Activated T-cell treated with anti-CD3 and anti-CD28 coated beads, Interleukin-2, amount 50 U/mL, for 24 hours (primary cell): ENCODE measurements around the gene MACF1.

ENCODE experiments used
- DNase-seq: peaks from one replicate; pipeline ENCODE4 v3.0.0-alpha.2; 2020
- H3K27ac Mint-ChIP-seq: 2 replicates; pipeline ENCODE4 v1.8.0; 2020; ENCODE audit warnings: mild to moderate bottlenecking, mixed read lengths
- H3K27me3 Mint-ChIP-seq: 2 replicates; pipeline ENCODE4 v1.8.0; 2020; ENCODE audit warnings: mixed read lengths
- H3K36me3 Mint-ChIP-seq: 2 replicates; pipeline ENCODE4 v1.8.0; 2020; ENCODE audit warnings: low read depth, mixed read lengths
- H3K4me1 Mint-ChIP-seq: 2 replicates; pipeline ENCODE4 v1.8.0; 2020; ENCODE audit warnings: low read depth, mixed read lengths
- H3K4me3 Mint-ChIP-seq: 2 replicates; pipeline ENCODE4 v1.8.0; 2020; ENCODE audit warnings: mild to moderate bottlenecking, moderate library complexity, mixed read lengths
- H3K9me3 Mint-ChIP-seq: 2 replicates; pipeline ENCODE4 v1.8.0; 2020; ENCODE audit warnings: mixed read lengths

The MACF1 gene

GRCh38 chr1:39216771-39217170, 12.3 kb downstream of the MACF1 start:
- H3K27me3 Mint-ChIP-seq = no peaks in the 10 kb centered on the region
- H3K36me3 Mint-ChIP-seq = peaks cover 40% of the 10 kb centered on the region
- DNase-seq = no peak
- H3K4me1 Mint-ChIP-seq = peaks cover 72% of the 10 kb centered on the region
- peak overlapping the region; percentile 85 for H3K4me3 Mint-ChIP-seq
- peak overlapping the region; percentile 94 for H3K27ac Mint-ChIP-seq
- H3K9me3 Mint-ChIP-seq = no peaks in the 10 kb centered on the region

GRCh38 chr1:39220891-39221870, 16.7 kb downstream of the MACF1 start:
- Mint-ChIP-seq H3K4me1 (peaks cover 75% of the 10 kb centered on the region), H3K27me3 (no peaks in the 10 kb centered on the region), H3K27ac (peak overlapping the region; percentile 22), H3K36me3 (peaks cover 58% of the 10 kb centered on the region), H3K4me3 (no peak overlapping the region), H3K9me3 (no peaks in the 10 kb centered on the region)
- no peak for DNase-seq

GRCh38 chr1:39224295-39224829, 19.9 kb downstream of the MACF1 start:
- Mint-ChIP-seq H3K9me3 (no peaks in the 10 kb centered on the region), H3K27me3 (no peaks in the 10 kb centered on the region), H3K4me1 (peaks cover 71% of the 10 kb centered on the region), H3K4me3 (no peak overlapping the region), H3K36me3 (peaks cover 56% of the 10 kb centered on the region), H3K27ac (peak overlapping the region; percentile 34)
- DNase-seq = no peak

- H3K4me3 Mint-ChIP-seq = no peak overlapping the region
These were observed 22.3 kb downstream of the MACF1 start for GRCh38 chr1:39226836-39227235.

GRCh38 chr1:39228252-39228651, 23.8 kb downstream of the MACF1 start:
- no peak for DNase-seq
- Mint-ChIP-seq H3K36me3 (peaks cover 56% of the 10 kb centered on the region), H3K27ac (no peak overlapping the region), H3K4me1 (peaks cover 69% of the 10 kb centered on the region), H3K27me3 (no peaks in the 10 kb centered on the region), H3K4me3 (no peak overlapping the region), H3K9me3 (no peaks in the 10 kb centered on the region)

More at GRCh38 chr1:39226836-39227235, 22.3 kb downstream of the MACF1 start:
- Mint-ChIP-seq H3K36me3 (peaks cover 55% of the 10 kb centered on the region), H3K27me3 (no peaks in the 10 kb centered on the region), H3K9me3 (no peaks in the 10 kb centered on the region), H3K4me1 (peaks cover 74% of the 10 kb centered on the region), H3K27ac (no peak overlapping the region)
- no peak for DNase-seq

- DNase-seq = no peak
- peaks cover 61% of the 10 kb centered on the region for H3K4me1 Mint-ChIP-seq
- H3K27me3 Mint-ChIP-seq = no peaks in the 10 kb centered on the region
- peaks cover 49% of the 10 kb centered on the region for H3K36me3 Mint-ChIP-seq
- H3K4me3 Mint-ChIP-seq = no peak overlapping the region
- H3K9me3 Mint-ChIP-seq = no peaks in the 10 kb centered on the region
- peak overlapping the region; percentile 18 for H3K27ac Mint-ChIP-seq
These were observed 25.0 kb downstream of the MACF1 start for GRCh38 chr1:39229504-39229903.

GRCh38 chr1:39230261-39231190, 26.0 kb downstream of the MACF1 start:
- H3K36me3 Mint-ChIP-seq = peaks cover 51% of the 10 kb centered on the region
- H3K9me3 Mint-ChIP-seq = no peaks in the 10 kb centered on the region
- peak; percentile 50 for DNase-seq
- peak overlapping the region; percentile 11 for H3K4me3 Mint-ChIP-seq
- peaks cover 60% of the 10 kb centered on the region for H3K4me1 Mint-ChIP-seq
- H3K27ac Mint-ChIP-seq = peak overlapping the region; percentile 81
- H3K27me3 Mint-ChIP-seq = no peaks in the 10 kb centered on the region

- Mint-ChIP-seq H3K9me3 (no peaks in the 10 kb centered on the region), H3K4me3 (no peak overlapping the region), H3K4me1 (peaks cover 58% of the 10 kb centered on the region), H3K27ac (peak overlapping the region; percentile 13), H3K36me3 (peaks cover 77% of the 10 kb centered on the region), H3K27me3 (no peaks in the 10 kb centered on the region)
- no peak for DNase-seq
These were observed 32.5 kb downstream of the MACF1 start for GRCh38 chr1:39236971-39237370.

GRCh38 chr1:39238476-39238875, 34.0 kb downstream of the MACF1 start:
- H3K4me1 Mint-ChIP-seq = peaks cover 54% of the 10 kb centered on the region
- no peaks in the 10 kb centered on the region for H3K27me3 Mint-ChIP-seq
- H3K4me3 Mint-ChIP-seq = no peak overlapping the region
- peaks cover 78% of the 10 kb centered on the region for H3K36me3 Mint-ChIP-seq
- H3K9me3 Mint-ChIP-seq = no peaks in the 10 kb centered on the region
- peak overlapping the region; percentile 76 for H3K27ac Mint-ChIP-seq
- DNase-seq = no peak

- Mint-ChIP-seq H3K36me3 (peaks cover 85% of the 10 kb centered on the region), H3K4me1 (peaks cover 57% of the 10 kb centered on the region), H3K4me3 (no peak overlapping the region)
These were observed 35.5 kb downstream of the MACF1 start for GRCh38 chr1:39239968-39240367.

GRCh38 chr1:39243302-39243701, 38.8 kb downstream of the MACF1 start:
- Mint-ChIP-seq H3K4me3 (no peak overlapping the region), H3K27me3 (no peaks in the 10 kb centered on the region), H3K9me3 (no peaks in the 10 kb centered on the region), H3K27ac (peak overlapping the region; percentile 74), H3K36me3 (peaks cover 74% of the 10 kb centered on the region), H3K4me1 (peaks cover 40% of the 10 kb centered on the region)
- no peak for DNase-seq

More at GRCh38 chr1:39239968-39240367, 35.5 kb downstream of the MACF1 start:
- Mint-ChIP-seq H3K9me3 (no peaks in the 10 kb centered on the region), H3K27ac (peak overlapping the region; percentile 68), H3K27me3 (no peaks in the 10 kb centered on the region)
- no peak for DNase-seq

GRCh38 chr1:39250460-39251240, 46.2 kb downstream of the MACF1 start:
- Mint-ChIP-seq H3K4me3 (no peak overlapping the region), H3K4me1 (peaks cover 33% of the 10 kb centered on the region), H3K36me3 (peaks cover 63% of the 10 kb centered on the region), H3K27me3 (no peaks in the 10 kb centered on the region), H3K27ac (peak overlapping the region; percentile 58), H3K9me3 (no peaks in the 10 kb centered on the region)
- DNase-seq = no peak

GRCh38 chr1:39255222-39255621, 50.7 kb downstream of the MACF1 start:
- no peaks in the 10 kb centered on the region for H3K9me3 Mint-ChIP-seq
- H3K4me1 Mint-ChIP-seq = peaks cover 36% of the 10 kb centered on the region
- H3K36me3 Mint-ChIP-seq = peaks cover 31% of the 10 kb centered on the region
- H3K4me3 Mint-ChIP-seq = no peak overlapping the region
- DNase-seq = no peak
- no peak overlapping the region for H3K27ac Mint-ChIP-seq
- H3K27me3 Mint-ChIP-seq = no peaks in the 10 kb centered on the region
